Kidney (tissue), 14 donors: ENCODE results near the gene OR10H5. TPM values are rescaled to one million over a fixed set of nuclear protein-coding genes. Genes with fewer than 3 reads are reported as not detected.

Experiments
- DNase-seq, 5 donors: peaks; one replicate each; pipeline ENCODE4 v3.0.0-alpha.2; 2013 to 2020
- FAIRE-seq: peaks from 2 replicates; lab custom pipeline; 2012; peaks lifted over from hg19 to GRCh38; lab: Jason Lieb, UNC
- H3K27ac ChIP-seq, 2 donors: one replicate each; pipeline ENCODE4 v1.7.0; 2013; ENCODE audit warnings: low read depth in 2 of 2, low read length in 2 of 2, inconsistent platforms in 1 of 2
- H3K27me3 ChIP-seq: one replicate; pipeline ENCODE4 v1.7.1; 2013; ENCODE audit warnings: low read length, inconsistent platforms; ENCODE audit not compliant: control insufficient read depth, insufficient read depth
- H3K36me3 ChIP-seq, 3 donors: one replicate each; pipeline versions ENCODE4 v1.7.0 to v1.7.1; 2013; ENCODE audit warnings: low read length in 3 of 3, control low read depth in 1 of 3, inconsistent platforms in 1 of 3; ENCODE audit not compliant: insufficient read depth in 3 of 3, control insufficient read depth in 2 of 3
- H3K4me1 ChIP-seq, 3 donors: one replicate each; pipeline versions ENCODE4 v1.7.0 to v1.7.1; 2013; ENCODE audit warnings: low read length in 3 of 3, inconsistent platforms in 1 of 3, low read depth in 1 of 3; ENCODE audit not compliant: control insufficient read depth in 2 of 3, insufficient read depth in 2 of 3
- H3K4me3 ChIP-seq, 3 donors: one replicate each; pipeline versions ENCODE4 v1.7.0 to v1.8.1; 2013; ENCODE audit warnings: low read length in 3 of 3, control low read depth in 1 of 3, inconsistent platforms in 1 of 3
- H3K9ac ChIP-seq, 3 donors: one replicate each; pipeline versions ENCODE4 v1.7.0 to v1.7.1; 2013; ENCODE audit warnings: low read length in 3 of 3, control low read depth in 1 of 3, inconsistent platforms in 1 of 3
- H3K9me3 ChIP-seq, 3 donors: one replicate each; pipeline versions ENCODE4 v1.7.0 to v1.7.1; 2013; ENCODE audit warnings: low read length in 3 of 3, control low read depth in 1 of 3, inconsistent platforms in 1 of 3; ENCODE audit not compliant: control insufficient read depth in 2 of 3, insufficient read depth in 1 of 3
- CTCF ChIP-seq: IDR thresholded peaks from 3 replicates; pipeline ENCODE4 v1.5.1; 2012; ENCODE audit warnings: mild to moderate bottlenecking, moderate library complexity, borderline replicate concordance; ENCODE audit not compliant: insufficient read depth; ENCODE audit errors: extremely low read depth
- intact Hi-C: fragments of 100-400 bp; cut with DNase I; formaldehyde crosslinking; loops from one replicate; pipeline ENCODE4 v1.11.1; 2022
- polyA plus RNA-seq: library from polyadenylated mRNA; stranded (reverse); fragments of 350-450 nt; fragmentation: Illumina TruSeq; extraction: RNeasy Lipid Tissue Mini Kit (QIAGEN cat#74804); gene quantifications from one replicate; pipeline ENCODE4 v1.2.3, GENCODE V29; 2014; ENCODE audit warnings: low read depth, low replicate concordance; ENCODE audit not compliant: insufficient read depth
- total RNA-seq: library from RNA; stranded (reverse); fragmentation: NEBNext Ultra II Directional; extraction: Animal tissue kit (Norgen Biotek cat#: 25700); gene quantifications from one replicate; pipeline ENCODE4 v1.2.1, GENCODE V29; 2021
- donor health status: control.
- donor health status: control.
- donor health status: control.
- donor health status: control.
- donor health status: control.
- donor health status: DM: yes; HTN: yes; CAD: no.
- donor health status: Normal renal cell carcinoma (clear cell type).

Gene OR10H5
- total and polyA plus RNA-seq, 2 donors from 2014 or later = not detected

- FAIRE-seq = no peak
- no peaks in the 10 kb centered on the region for H3K27me3 ChIP-seq
- H3K9me3 ChIP-seq = no peaks in the 10 kb centered on the region
These were observed 39.2 kb upstream of the OR10H5 start for GRCh38 chr19:15748239-15748638.

GRCh38 chr19:15758379-15758778 lies 29.1 kb upstream of the OR10H5 start:
- TF ChIP-seq CTCF = no peak
- Histone ChIP-seq H3K9ac (no peak overlapping the region), H3K9me3 (peaks cover 0 to 5% (median 0%) of the 10 kb centered on the region in 3 donors), H3K4me1 (no peaks in the 10 kb centered on the region), H3K27ac (no peak overlapping the region), H3K27me3 (no peaks in the 10 kb centered on the region), H3K4me3 (no peak overlapping the region), H3K36me3 (no peaks in the 10 kb centered on the region)
- FAIRE-seq (no peak), DNase-seq (no peak)
- intact Hi-C loops = no loop called here

More at GRCh38 chr19:15748239-15748638, 39.2 kb upstream of the OR10H5 start:
- Histone ChIP-seq H3K27ac (no peak overlapping the region), H3K4me3 (no peak overlapping the region), H3K36me3 (no peaks in the 10 kb centered on the region), H3K4me1 (no peaks in the 10 kb centered on the region), H3K9ac (no peak overlapping the region)
- TF ChIP-seq CTCF = no peak
- intact Hi-C loops = no loop called here
- no peak for DNase-seq

GRCh38 chr19:15759962-15760565 lies 27.4 kb upstream of the OR10H5 start:
- no peak overlapping the region for H3K27ac ChIP-seq
- H3K9me3 ChIP-seq = peaks cover 0 to 5% (median 0%) of the 10 kb centered on the region in 3 donors
- intact Hi-C loops = no loop called here
- no peak for FAIRE-seq
- H3K4me1 ChIP-seq = no peaks in the 10 kb centered on the region
- no peak overlapping the region for H3K4me3 ChIP-seq
- peak; percentile 39 for TF ChIP-seq CTCF
- H3K36me3 ChIP-seq = no peaks in the 10 kb centered on the region
- no peak overlapping the region for H3K9ac ChIP-seq
- H3K27me3 ChIP-seq = no peaks in the 10 kb centered on the region
- no peak for DNase-seq
